ENCODE measurements around the gene PTGS2.

PTGS2 gene

GRCh38 chr1:186699519-186699918 lies 19.3 kb upstream of the PTGS2 start:
- no peak for TF ChIP-seq GABPA (IDR thresholded peaks at IDR 0.05; ENCODE audit: low read depth)
- no peak for TF ChIP-seq CTCF (IDR thresholded peaks at IDR 0.05; ENCODE audit: insufficient read depth, low read length)
- TF ChIP-seq POLR2AphosphoS5 (IDR thresholded peaks at IDR 0.05; ENCODE audit: low read depth), result no peak
- TF ChIP-seq REST (IDR thresholded peaks at IDR 0.05; ENCODE audit: insufficient replicate concordance, low read depth), result no peak
- TF ChIP-seq SPI1 (IDR thresholded peaks at IDR 0.05; ENCODE audit: borderline replicate concordance, low read depth), result no peak
- DNase-seq (ENCODE audit: low read depth in 1 of 2, low spot score in 1 of 2), result no peak
- Histone ChIP-seq H3K27ac (replicated peaks) (no peak overlapping the region), H3K27me3 (ENCODE audit: insufficient read depth, poor library complexity, severe bottlenecking) (no peaks in the 10 kb centered on the region), H3K4me3 (replicated peaks; ENCODE audit: insufficient read depth, low read length) (no peak overlapping the region)

- no peak for DNase-seq (ENCODE audit: low read depth in 1 of 2, low spot score in 1 of 2)
- TF ChIP-seq REST (IDR thresholded peaks at IDR 0.05; ENCODE audit: insufficient replicate concordance, low read depth) (no peak), CTCF (IDR thresholded peaks at IDR 0.05; ENCODE audit: insufficient read depth, low read length) (no peak), SPI1 (IDR thresholded peaks at IDR 0.05; ENCODE audit: borderline replicate concordance, low read depth) (no peak), GABPA (IDR thresholded peaks at IDR 0.05; ENCODE audit: low read depth) (no peak)
- H3K4me3 ChIP-seq (replicated peaks; ENCODE audit: insufficient read depth, low read length), result no peak overlapping the region
Observed at GRCh38 chr1:186689907-186690306, 9.7 kb upstream of the PTGS2 start.

GRCh38 chr1:186689376-186689775 lies 9.2 kb upstream of the PTGS2 start:
- peak in 1 of 2 experiments; percentile 23 for DNase-seq (ENCODE audit: low read depth in 1 of 2, low spot score in 1 of 2)
- TF ChIP-seq SPI1 (IDR thresholded peaks at IDR 0.05; ENCODE audit: borderline replicate concordance, low read depth) (no peak), REST (IDR thresholded peaks at IDR 0.05; ENCODE audit: insufficient replicate concordance, low read depth) (no peak), CTCF (IDR thresholded peaks at IDR 0.05; ENCODE audit: insufficient read depth, low read length) (no peak), POLR2AphosphoS5 (IDR thresholded peaks at IDR 0.05; ENCODE audit: low read depth) (no peak), GABPA (IDR thresholded peaks at IDR 0.05; ENCODE audit: low read depth) (no peak)

More at GRCh38 chr1:186689907-186690306, 9.7 kb upstream of the PTGS2 start:
- H3K27me3 ChIP-seq (ENCODE audit: insufficient read depth, poor library complexity, severe bottlenecking), result no peaks in the 10 kb centered on the region
- no peak overlapping the region for H3K27ac ChIP-seq (replicated peaks)

More at GRCh38 chr1:186689376-186689775, 9.2 kb upstream of the PTGS2 start:
- no peak overlapping the region for H3K27ac ChIP-seq (replicated peaks)
- H3K4me3 ChIP-seq (replicated peaks; ENCODE audit: insufficient read depth, low read length), result no peak overlapping the region
- no peaks in the 10 kb centered on the region for H3K27me3 ChIP-seq (ENCODE audit: insufficient read depth, poor library complexity, severe bottlenecking)

Data from HL-60 (cell line).